Heart left ventricle (tissue), 13 donors: Measurements from ENCODE around the gene COMMD1.

Source experiments
- CTCF ChIP-seq, 12 donors: fragments of 200-600 bp; sonication (generic) in 4 of 12; IDR thresholded peaks; one replicate each; pipeline versions ENCODE4 v1.5.0 to v1.8.0; 2018 to 2022; ENCODE audit warnings: antibody characterized with exemption in 12 of 12, mild to moderate bottlenecking in 5 of 12
- POLR2A ChIP-seq, 2 donors: fragments of 450-650 bp; IDR thresholded peaks; one replicate each; pipeline ENCODE4 v1.6.1; 2017; ENCODE audit warnings: antibody characterized with exemption in 2 of 2, mild to moderate bottlenecking in 2 of 2, moderate library complexity in 2 of 2
- donor health status: ischemic (EF 13 %, LVEDD 7.1; RV severe dilation, severe dysfunction).
- donor health status: DM: no; HTN: yes; CAD: no.
- donor health status: DM: no; HTN: no; CAD: no.
- donor health status: ischemic (EF 25% LVEDD 6.9; RV normal size, moderate dysfunction).
- donor health status: ischemic (EF 25% LVEDD 5.7; RV mildly dilated, moderate dysfunction).
- donor health status: ischemic (EF 35%, LVEDD 5.7; RV mildly dilated, moderate dysfunction).
- donor health status: nonischemic (EF 11% LVEDD 7.7; RV severe dilation, severe dysfunction).
- donor health status: DM: yes; HTN: yes; CAD: no.
- donor health status: PGD.
- donor health status: ischemic (EF 29% LVEDD 5.4; RV normal size, mild dysfunction).
- donor health status: nonischemic (EF 23%, LVEDD 6.1; RV moderate dilation, normal function).

- TF ChIP-seq CTCF (IDR thresholded peaks at IDR 0.05): no peak
- TF ChIP-seq POLR2A (IDR thresholded peaks at IDR 0.05): no peak
Observed at GRCh38 chr2:62010632-62011256, 105.3 kb downstream of the COMMD1 start.
